ENCODE data around the gene RTN4IP1. TPM values are rescaled to one million over a fixed set of nuclear protein-coding genes. Genes with fewer than 3 reads are reported as not detected.

The RTN4IP1 gene
- total and polyA plus RNA-seq, 4 donors: 7.2 to 9.6 (median 7.8) TPM

DNA sequence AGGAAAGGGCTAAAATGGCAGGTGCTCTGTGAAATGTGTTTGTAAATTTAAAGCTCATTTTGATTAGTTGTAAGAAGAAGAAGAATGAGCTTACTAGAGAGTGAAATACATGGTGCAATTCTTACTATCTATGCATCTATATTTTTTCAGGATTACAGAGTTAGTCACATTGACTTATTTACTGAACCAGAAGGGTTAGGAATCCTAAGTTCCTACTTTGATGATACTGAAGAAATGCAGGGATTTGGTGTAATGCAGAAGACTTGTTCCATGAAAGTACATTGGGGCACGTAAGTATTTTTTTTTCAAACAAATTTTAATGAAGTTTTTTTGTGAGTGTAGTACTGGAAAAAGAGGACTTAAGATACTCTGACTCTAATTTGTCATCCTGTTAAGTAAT is 99.3 kb downstream of the RTN4IP1 start:
- no peaks in the 10 kb centered on the region for H3K36me3 ChIP-seq (ENCODE audit: control insufficient read depth, insufficient read depth, low read length)
- no peaks in the 10 kb centered on the region for H3K4me1 ChIP-seq (ENCODE audit: control insufficient read depth, insufficient read depth, low read length)
- no peak overlapping the region for H3K27ac ChIP-seq (ENCODE audit: low read depth, low read length)
- DNase-seq (ENCODE audit: low read depth in 4 of 6, low spot score in 6 of 6): no peak
- H3K27me3 ChIP-seq (ENCODE audit: control insufficient read depth, insufficient read depth, low read length): no peaks in the 10 kb centered on the region
- no CpG with 5 or more reads among the region's 1 CpG for WGBS (ENCODE audit: insufficient coverage)
- H3K4me3 ChIP-seq (ENCODE audit: low read depth, low read length): no peak overlapping the region
- H3K9me3 ChIP-seq (ENCODE audit: control insufficient read depth, insufficient read depth, low read length): no peaks in the 10 kb centered on the region

DNA sequence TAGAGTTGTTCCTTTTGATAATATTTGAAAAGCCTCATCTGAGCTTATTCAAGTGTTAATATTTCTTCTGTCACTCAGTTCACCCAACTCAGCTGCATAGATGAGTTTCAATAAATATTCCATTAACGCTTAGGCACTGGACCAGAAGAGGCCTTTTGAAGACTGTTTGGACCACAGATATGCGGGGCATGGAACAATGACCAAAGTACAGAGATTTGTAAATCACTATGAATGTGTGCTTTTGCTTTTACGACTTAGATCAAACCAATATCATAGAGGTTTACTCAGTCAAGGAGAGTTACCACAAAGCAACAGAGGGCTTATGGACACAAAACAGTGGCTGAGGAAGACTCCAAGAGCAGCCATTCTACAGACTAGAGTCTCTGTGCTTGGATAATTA is 99.9 kb downstream of the RTN4IP1 start:
- no CpG with 5 or more reads among the region's 3 CpGs for WGBS (ENCODE audit: insufficient coverage)
- Histone ChIP-seq H3K4me3 (ENCODE audit: low read depth, low read length) (no peak overlapping the region), H3K27me3 (ENCODE audit: control insufficient read depth, insufficient read depth, low read length) (no peaks in the 10 kb centered on the region)

DNA sequence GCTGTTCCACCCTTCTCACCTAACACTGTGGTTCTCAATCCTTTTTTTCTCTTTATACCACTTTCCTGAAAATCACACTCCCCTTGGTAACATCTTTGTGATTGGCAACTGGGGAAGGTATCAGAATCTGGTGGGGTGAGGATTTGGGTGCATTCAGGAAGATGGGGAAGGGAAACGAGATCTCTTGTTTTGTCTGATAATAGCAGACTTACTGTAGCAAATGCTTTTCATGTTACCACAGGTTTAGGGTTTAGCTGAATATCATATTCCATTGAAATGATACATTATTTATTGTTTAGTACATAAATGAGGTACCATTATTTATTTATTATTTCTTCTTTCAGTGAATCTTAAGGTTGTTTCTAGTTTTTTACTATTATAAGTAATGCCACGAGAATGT is 100.8 kb downstream of the RTN4IP1 start:
- Histone ChIP-seq H3K27me3 (ENCODE audit: control insufficient read depth, insufficient read depth, low read length) (no peaks in the 10 kb centered on the region), H3K27ac (ENCODE audit: low read depth, low read length) (no peak overlapping the region), H3K36me3 (ENCODE audit: control insufficient read depth, insufficient read depth, low read length) (no peaks in the 10 kb centered on the region), H3K9me3 (ENCODE audit: control insufficient read depth, insufficient read depth, low read length) (no peaks in the 10 kb centered on the region), H3K4me1 (ENCODE audit: control insufficient read depth, insufficient read depth, low read length) (no peaks in the 10 kb centered on the region), H3K4me3 (ENCODE audit: low read depth, low read length) (no peak overlapping the region)
- no CpG with 5 or more reads among the region's 2 CpGs for WGBS (ENCODE audit: insufficient coverage)
- no peak for DNase-seq (ENCODE audit: low read depth in 4 of 6, low spot score in 6 of 6)

More for the DNA sequence above, 99.9 kb downstream of the RTN4IP1 start:
- no peaks in the 10 kb centered on the region for H3K9me3 ChIP-seq (ENCODE audit: control insufficient read depth, insufficient read depth, low read length)
- no peaks in the 10 kb centered on the region for H3K4me1 ChIP-seq (ENCODE audit: control insufficient read depth, insufficient read depth, low read length)
- H3K27ac ChIP-seq (ENCODE audit: low read depth, low read length): no peak overlapping the region
- DNase-seq (ENCODE audit: low read depth in 4 of 6, low spot score in 6 of 6): no peak
- H3K36me3 ChIP-seq (ENCODE audit: control insufficient read depth, insufficient read depth, low read length): no peaks in the 10 kb centered on the region

- no peak for DNase-seq (ENCODE audit: low read depth in 4 of 6, low spot score in 6 of 6)
- no peak overlapping the region for H3K27ac ChIP-seq (ENCODE audit: low read depth, low read length)
- no peak overlapping the region for H3K4me3 ChIP-seq (ENCODE audit: low read depth, low read length)
- WGBS (ENCODE audit: insufficient coverage): 100% methylated on average over 1 of the region's 3 CpGs
- H3K27me3 ChIP-seq (ENCODE audit: control insufficient read depth, insufficient read depth, low read length): no peaks in the 10 kb centered on the region
- no peaks in the 10 kb centered on the region for H3K36me3 ChIP-seq (ENCODE audit: control insufficient read depth, insufficient read depth, low read length)
- H3K9me3 ChIP-seq (ENCODE audit: control insufficient read depth, insufficient read depth, low read length): no peaks in the 10 kb centered on the region
- no peaks in the 10 kb centered on the region for H3K4me1 ChIP-seq (ENCODE audit: control insufficient read depth, insufficient read depth, low read length)
Observed at GRCh38 chr6:106527979-106528378, 101.3 kb downstream of the RTN4IP1 start.

DNA sequence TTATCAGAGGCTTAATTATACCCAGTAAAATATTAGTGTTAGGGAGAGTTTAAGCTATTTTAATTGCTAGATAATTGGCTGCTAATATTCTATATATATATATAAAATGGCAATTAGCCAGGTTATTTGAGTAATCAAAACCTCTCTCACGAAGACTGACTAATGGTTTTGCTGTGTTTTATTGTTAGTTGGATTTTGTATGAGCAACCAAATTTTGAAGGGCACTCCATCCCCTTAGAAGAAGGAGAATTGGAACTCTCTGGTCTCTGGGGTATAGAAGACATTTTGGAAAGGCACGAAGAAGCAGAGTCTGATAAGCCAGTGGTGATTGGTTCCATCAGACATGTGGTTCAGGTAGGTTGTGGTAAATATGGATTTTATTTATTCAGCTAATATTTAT is 102.2 kb downstream of the RTN4IP1 start:
- H3K9me3 ChIP-seq (ENCODE audit: control insufficient read depth, insufficient read depth, low read length): no peaks in the 10 kb centered on the region
- H3K27me3 ChIP-seq (ENCODE audit: control insufficient read depth, insufficient read depth, low read length): no peaks in the 10 kb centered on the region
- H3K4me1 ChIP-seq (ENCODE audit: control insufficient read depth, insufficient read depth, low read length): no peaks in the 10 kb centered on the region

DNA sequence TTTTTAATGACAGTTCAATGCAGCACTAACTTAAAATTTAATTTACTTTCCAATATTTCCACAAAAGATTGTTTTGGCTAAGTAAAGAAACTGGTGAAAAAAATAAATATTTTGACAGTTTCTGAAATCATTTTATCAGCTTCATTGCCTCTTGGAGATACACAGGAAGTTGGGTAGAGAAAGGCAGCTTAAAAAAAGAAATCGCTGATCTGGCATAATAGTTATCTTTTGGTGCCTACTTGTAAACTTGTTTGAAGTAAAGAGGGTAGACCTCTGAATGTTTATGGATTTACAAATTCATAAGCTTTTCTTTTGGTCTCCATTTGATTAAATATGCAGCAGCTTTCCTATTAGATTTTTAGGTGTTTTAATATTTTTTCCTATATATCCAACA is 103.4 kb downstream of the RTN4IP1 start:
- Histone ChIP-seq H3K4me3 (ENCODE audit: low read depth, low read length) (no peak overlapping the region), H3K27ac (ENCODE audit: low read depth, low read length) (no peak overlapping the region), H3K9me3 (ENCODE audit: control insufficient read depth, insufficient read depth, low read length) (no peaks in the 10 kb centered on the region), H3K36me3 (ENCODE audit: control insufficient read depth, insufficient read depth, low read length) (no peaks in the 10 kb centered on the region), H3K27me3 (ENCODE audit: control insufficient read depth, insufficient read depth, low read length) (no peaks in the 10 kb centered on the region), H3K4me1 (ENCODE audit: control insufficient read depth, insufficient read depth, low read length) (no peaks in the 10 kb centered on the region)
- WGBS (ENCODE audit: insufficient coverage): 86% methylated on average over 1 of the region's 1 CpG
- no peak for DNase-seq (ENCODE audit: low read depth in 4 of 6, low spot score in 6 of 6)

More for the DNA sequence above, 102.2 kb downstream of the RTN4IP1 start:
- DNase-seq (ENCODE audit: low read depth in 4 of 6, low spot score in 6 of 6): no peak
- no peaks in the 10 kb centered on the region for H3K36me3 ChIP-seq (ENCODE audit: control insufficient read depth, insufficient read depth, low read length)
- H3K27ac ChIP-seq (ENCODE audit: low read depth, low read length): no peak overlapping the region
- H3K4me3 ChIP-seq (ENCODE audit: low read depth, low read length): no peak overlapping the region
- 100% methylated on average over 1 of the region's 2 CpGs for WGBS (ENCODE audit: insufficient coverage)

DNA sequence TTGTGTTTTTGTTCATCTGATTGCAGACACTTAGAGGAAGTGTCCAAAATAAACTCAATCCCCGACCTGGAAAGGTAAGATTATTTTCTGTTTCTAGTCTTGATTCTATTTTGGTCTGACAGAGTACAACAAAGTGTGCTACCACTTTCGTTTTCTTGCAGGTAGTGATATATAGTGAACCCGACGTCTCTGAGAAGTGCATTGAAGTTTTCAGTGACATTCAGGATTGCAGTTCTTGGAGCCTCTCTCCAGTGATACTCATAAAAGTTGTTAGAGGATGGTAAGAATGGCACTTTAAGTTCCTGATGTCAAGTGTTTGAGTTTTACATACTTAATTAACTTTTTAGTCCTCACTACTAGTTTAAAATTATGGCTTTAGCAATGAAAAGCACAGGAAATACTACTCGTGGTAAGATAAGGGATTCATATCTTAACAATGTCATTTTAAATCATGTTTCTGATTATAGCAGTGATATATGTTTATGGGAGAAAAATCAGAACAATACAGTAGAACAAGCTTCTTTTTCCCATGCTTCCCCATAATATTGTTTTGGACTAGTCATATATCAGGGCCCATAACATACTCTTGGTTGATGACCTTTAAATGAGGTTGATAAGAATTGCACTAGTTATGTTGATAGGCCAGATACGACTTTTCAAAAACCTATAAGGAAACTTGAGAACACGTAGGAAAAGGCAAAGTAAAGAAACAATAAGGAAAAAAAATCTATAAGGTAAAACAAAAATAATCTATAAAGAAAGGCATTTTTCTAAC is 104.0 kb downstream of the RTN4IP1 start:
- no peaks in the 10 kb centered on the region for H3K9me3 ChIP-seq (ENCODE audit: control insufficient read depth, insufficient read depth, low read length)
- H3K4me3 ChIP-seq (ENCODE audit: low read depth, low read length): no peak overlapping the region
- no peak overlapping the region for H3K27ac ChIP-seq (ENCODE audit: low read depth, low read length)
- WGBS (ENCODE audit: insufficient coverage): 76% methylated on average over 2 of the region's 7 CpGs
- DNase-seq (ENCODE audit: low read depth in 4 of 6, low spot score in 6 of 6): no peak
- H3K4me1 ChIP-seq (ENCODE audit: control insufficient read depth, insufficient read depth, low read length): no peaks in the 10 kb centered on the region
- no peaks in the 10 kb centered on the region for H3K36me3 ChIP-seq (ENCODE audit: control insufficient read depth, insufficient read depth, low read length)
- no peaks in the 10 kb centered on the region for H3K27me3 ChIP-seq (ENCODE audit: control insufficient read depth, insufficient read depth, low read length)

DNA sequence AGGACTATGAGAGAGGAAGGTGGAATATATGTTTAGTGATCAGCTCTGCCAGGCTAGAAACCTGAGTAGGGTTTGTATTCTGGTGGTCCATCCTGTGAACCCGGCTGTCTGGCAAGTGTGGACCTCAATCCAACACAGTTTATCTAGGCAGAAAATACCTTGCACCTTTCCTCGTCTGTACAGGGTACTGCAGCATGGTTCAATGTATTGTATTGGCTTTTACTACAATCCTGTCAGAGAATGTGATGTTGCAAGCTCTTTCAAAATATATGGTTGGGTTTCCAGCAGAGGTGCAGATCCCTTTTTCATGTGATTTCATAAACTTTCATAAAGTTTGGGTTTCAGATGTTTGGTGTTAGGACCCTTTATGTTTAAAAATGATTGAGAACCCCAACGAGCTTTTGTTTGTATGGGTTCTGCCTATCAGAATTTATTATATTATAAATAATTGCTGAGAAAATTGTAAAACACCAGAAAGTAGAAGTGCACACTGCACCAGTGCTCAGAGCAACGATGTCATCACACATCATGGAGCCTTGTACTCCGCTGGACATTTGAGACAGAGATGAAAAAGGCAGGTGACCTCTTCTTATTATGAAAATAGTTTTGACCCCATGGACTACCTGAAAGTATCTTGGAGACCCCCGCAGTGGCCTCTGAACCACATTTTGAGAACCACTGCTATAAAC is 106.6 kb downstream of the RTN4IP1 start:
- H3K4me1 ChIP-seq (ENCODE audit: control insufficient read depth, insufficient read depth, low read length): no peaks in the 10 kb centered on the region
- H3K9me3 ChIP-seq (ENCODE audit: control insufficient read depth, insufficient read depth, low read length): no peaks in the 10 kb centered on the region
- H3K4me3 ChIP-seq (ENCODE audit: low read depth, low read length): no peak overlapping the region
- H3K27me3 ChIP-seq (ENCODE audit: control insufficient read depth, insufficient read depth, low read length): no peaks in the 10 kb centered on the region
- DNase-seq (ENCODE audit: low read depth in 4 of 6, low spot score in 6 of 6): no peak
- no peaks in the 10 kb centered on the region for H3K36me3 ChIP-seq (ENCODE audit: control insufficient read depth, insufficient read depth, low read length)
- no peak overlapping the region for H3K27ac ChIP-seq (ENCODE audit: low read depth, low read length)
- no CpG with 5 or more reads among the region's 6 CpGs for WGBS (ENCODE audit: insufficient coverage)
